ENCODE measurements around the gene TMEM167B. TPM values are rescaled to one million over a fixed set of nuclear protein-coding genes. Genes with fewer than 3 reads are reported as not detected.
"Not testable (repeated sequence)": the region's sequence is repeated elsewhere in the genome, so short reads cannot be mapped to it uniquely, and the experiment has no call there.

TMEM167B gene
- total RNA-seq, 1 donor from 2014 or later, result 20.1 TPM

DNA sequence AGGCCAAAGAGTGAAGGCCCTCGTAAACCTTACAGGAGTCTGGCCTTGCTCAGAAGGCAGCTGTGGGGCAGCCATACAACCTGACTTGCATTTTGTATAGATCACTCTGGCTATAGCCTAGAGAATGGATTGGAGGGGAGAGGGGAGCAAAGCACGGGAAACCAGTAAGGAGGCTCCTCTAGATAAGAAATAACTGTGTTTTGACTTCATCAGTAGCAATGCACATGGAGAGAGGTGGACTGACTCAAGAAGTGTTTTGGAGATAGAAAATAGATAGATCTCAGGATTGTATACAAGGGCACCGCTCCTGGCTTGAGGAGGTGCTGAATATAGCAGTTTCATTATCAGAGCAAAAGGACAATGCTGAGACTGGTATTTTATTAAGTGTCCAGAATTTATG lies 49.8 kb downstream of the TMEM167B start:
- Histone ChIP-seq H3K4me3 (ENCODE audit: low read depth, low read length) (no peak overlapping the region), H3K36me3 (ENCODE audit: control insufficient read depth, insufficient read depth, low read length) (no peaks in the 10 kb centered on the region), H3K27me3 (ENCODE audit: control insufficient read depth, insufficient read depth, low read length) (no peaks in the 10 kb centered on the region)
- no peak for DNase-seq (ENCODE audit: low read depth)
- TF ChIP-seq, protein P1, sequence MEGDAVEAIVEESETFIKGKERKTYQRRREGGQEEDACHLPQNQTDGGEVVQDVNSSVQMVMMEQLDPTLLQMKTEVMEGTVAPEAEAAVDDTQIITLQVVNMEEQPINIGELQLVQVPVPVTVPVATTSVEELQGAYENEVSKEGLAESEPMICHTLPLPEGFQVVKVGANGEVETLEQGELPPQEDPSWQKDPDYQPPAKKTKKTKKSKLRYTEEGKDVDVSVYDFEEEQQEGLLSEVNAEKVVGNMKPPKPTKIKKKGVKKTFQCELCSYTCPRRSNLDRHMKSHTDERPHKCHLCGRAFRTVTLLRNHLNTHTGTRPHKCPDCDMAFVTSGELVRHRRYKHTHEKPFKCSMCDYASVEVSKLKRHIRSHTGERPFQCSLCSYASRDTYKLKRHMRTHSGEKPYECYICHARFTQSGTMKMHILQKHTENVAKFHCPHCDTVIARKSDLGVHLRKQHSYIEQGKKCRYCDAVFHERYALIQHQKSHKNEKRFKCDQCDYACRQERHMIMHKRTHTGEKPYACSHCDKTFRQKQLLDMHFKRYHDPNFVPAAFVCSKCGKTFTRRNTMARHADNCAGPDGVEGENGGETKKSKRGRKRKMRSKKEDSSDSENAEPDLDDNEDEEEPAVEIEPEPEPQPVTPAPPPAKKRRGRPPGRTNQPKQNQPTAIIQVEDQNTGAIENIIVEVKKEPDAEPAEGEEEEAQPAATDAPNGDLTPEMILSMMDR (IDR thresholded peaks at IDR 0.05; ENCODE audit: insufficient read depth, low read length, poor library complexity, severe bottlenecking), result no peak

DNA sequence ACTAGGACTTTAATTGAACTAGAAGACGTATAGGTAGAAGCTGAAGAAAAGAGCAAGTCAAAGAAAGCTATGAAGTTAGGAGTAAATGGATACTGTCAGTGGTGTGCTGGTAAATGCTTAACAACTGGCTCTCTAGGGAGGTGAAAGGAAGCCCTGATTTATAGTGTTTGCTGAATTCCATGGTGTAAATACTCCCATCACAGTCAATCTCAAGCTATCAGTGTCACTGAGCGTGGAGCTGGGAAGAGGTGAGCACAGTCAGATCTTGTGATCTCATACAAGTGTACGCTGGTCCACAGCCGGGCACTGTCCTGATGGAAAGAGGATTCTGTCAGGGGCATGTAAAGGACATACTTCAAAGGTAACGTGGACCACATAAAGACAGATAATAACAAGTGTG lies 51.7 kb downstream of the TMEM167B start:
- Histone ChIP-seq H3K36me3 (ENCODE audit: control insufficient read depth, insufficient read depth, low read length) (no peaks in the 10 kb centered on the region), H3K27me3 (ENCODE audit: control insufficient read depth, insufficient read depth, low read length) (no peaks in the 10 kb centered on the region), H3K4me3 (ENCODE audit: low read depth, low read length) (no peak overlapping the region)
- DNase-seq (ENCODE audit: low read depth), result no peak
- TF ChIP-seq, protein P1 (IDR thresholded peaks at IDR 0.05; ENCODE audit: insufficient read depth, low read length, poor library complexity, severe bottlenecking), result no peak

DNA sequence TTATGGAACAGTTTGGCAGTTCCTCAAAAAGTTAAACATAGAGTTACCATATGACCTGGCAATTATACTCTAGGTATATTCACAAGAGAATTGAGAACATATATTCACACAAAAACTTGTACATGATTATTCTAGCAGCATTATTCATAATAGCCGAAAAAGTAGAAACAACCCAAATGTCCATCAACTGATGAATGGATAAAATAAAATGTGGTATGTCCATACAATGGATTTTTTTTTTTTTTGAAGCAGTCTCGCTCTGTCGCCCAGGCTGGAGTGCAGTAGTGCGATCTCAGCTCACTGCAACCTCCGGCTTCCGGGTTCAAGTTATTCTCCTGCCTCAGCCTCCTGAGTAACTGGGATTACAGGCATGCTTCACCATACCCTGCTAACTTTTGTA lies 52.2 kb downstream of the TMEM167B start:
- not testable (repeated sequence) for H3K27me3 ChIP-seq (ENCODE audit: control insufficient read depth, insufficient read depth, low read length); H3K4me3 ChIP-seq (ENCODE audit: low read depth, low read length); DNase-seq (ENCODE audit: low read depth); H3K36me3 ChIP-seq (ENCODE audit: control insufficient read depth, insufficient read depth, low read length)

Other genes with a start within 250 kb of the TMEM167B start
- gene AKNAD1, start 233.7 kb upstream of the TMEM167B start, total RNA-seq, result 1.8 TPM in 1 of 2 replicates, not detected in the other
- 7.1 and 7.4 TPM in 2 replicates for gene GPSM2, start 213.8 kb upstream of the TMEM167B start, total RNA-seq
- gene CLCC1, start 127.3 kb upstream of the TMEM167B start, total RNA-seq, result 14.2 and 31.5 TPM in 2 replicates
- gene WDR47, start 48.7 kb upstream of the TMEM167B start, total RNA-seq, result 10.1 and 11.5 TPM in 2 replicates
- gene TAF13, start 14.8 kb upstream of the TMEM167B start, total RNA-seq, result 41.4 and 55.0 TPM in 2 replicates
- gene ELAPOR1, start 23.4 kb downstream of the TMEM167B start, total RNA-seq, result 0.08 TPM in 1 of 2 replicates, not detected in the other
- gene SARS1, start 123.2 kb downstream of the TMEM167B start, total RNA-seq, result 367 and 411 TPM in 2 replicates
- 18.1 and 19.4 TPM in 2 replicates for gene CELSR2, start 158.8 kb downstream of the TMEM167B start, total RNA-seq
- gene PSRC1, start 192.4 kb downstream of the TMEM167B start, total RNA-seq, result 5.5 and 8.2 TPM in 2 replicates
- gene MYBPHL, start 216.2 kb downstream of the TMEM167B start, total RNA-seq, result not detected in 2 replicates